ENCODE data around the gene EPHB2.

DNA sequence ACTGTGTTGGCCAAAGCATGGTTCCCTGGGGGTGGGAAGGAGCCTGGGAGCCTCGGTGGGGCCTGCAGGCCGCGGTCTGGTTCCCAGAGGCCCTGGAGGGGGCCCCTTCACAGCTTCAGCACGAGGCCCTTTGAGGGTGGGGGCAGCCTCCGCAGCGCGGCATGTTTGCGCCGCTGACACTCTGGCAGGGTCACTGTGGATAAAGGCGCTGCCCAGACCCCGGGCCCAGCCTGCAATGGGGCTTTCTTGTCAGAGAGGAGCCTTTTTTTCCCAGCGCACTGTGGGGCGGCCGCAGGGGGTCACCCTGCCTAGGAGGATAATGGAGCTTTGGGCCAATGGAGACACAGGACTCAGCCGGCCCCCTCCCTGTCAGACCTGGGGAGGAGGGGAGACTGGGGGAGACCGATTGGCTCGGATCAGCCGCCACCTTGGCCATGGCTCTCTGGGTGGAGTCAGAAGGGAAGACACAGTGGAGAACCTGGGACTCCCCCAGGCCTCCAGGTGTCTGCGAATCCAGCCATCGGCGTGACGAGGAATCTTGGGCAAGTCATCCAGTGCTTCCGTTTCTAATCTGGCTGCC, 26.0 kb downstream of the EPHB2 start:
- TF ChIP-seq CTCF (conservative IDR thresholded peaks at IDR 0.05; ENCODE audit: low read length), result no peak
- TF ChIP-seq EZH2phosphoT487 (IDR thresholded peaks at IDR 0.05; ENCODE audit: borderline replicate concordance, low read depth, low read length), result no peak
